ENCODE measurements around the gene TMEM198.

TMEM198 gene

DNA sequence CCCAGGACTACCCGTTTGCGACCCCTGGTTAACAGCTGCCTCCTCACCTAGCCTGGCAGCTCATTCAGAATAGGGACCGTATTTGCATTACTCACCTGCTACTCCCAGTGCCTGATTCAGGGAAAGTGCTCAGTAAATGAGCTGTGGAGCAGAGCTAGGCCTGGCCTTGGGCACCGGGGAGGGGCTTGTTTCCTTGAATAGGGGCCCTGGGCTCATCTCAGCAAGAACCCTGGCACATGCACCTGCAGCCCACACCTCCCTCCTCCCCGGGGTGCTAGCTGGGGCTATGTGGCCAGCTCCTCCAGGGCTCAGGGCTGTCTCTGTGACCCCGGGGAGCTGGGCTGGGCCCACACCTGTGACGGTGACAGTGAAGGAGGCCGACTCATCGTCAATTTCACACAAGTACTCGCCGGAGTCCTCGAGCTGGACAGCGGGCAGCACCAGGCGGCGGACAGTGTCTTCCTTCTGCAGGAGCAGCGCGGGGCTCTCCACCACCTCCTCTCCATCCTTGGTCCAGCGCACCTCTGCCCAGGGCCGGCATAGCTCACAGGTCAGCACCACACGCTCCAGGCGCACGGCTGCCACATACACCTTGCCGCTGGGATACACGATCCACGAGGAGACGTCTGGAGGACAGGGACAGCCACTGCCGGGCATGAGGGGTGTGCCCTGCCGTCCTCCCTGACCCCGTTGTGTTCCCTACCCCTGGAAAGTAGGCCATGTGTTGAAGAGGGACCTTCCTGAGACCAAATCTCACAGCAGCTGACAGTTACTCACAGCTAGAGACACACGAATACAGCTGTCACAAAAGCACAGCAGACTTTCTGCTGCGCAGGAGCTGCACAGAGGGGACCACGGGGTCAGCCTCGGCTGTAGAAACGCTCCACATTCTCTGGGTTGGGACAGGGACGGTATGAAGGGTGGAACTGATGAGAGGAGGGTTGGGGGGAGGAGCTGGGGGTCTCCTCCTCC, 18.5 kb downstream of the TMEM198 start:
- no peak for DNase-seq (ENCODE audit: low read depth)

DNA sequence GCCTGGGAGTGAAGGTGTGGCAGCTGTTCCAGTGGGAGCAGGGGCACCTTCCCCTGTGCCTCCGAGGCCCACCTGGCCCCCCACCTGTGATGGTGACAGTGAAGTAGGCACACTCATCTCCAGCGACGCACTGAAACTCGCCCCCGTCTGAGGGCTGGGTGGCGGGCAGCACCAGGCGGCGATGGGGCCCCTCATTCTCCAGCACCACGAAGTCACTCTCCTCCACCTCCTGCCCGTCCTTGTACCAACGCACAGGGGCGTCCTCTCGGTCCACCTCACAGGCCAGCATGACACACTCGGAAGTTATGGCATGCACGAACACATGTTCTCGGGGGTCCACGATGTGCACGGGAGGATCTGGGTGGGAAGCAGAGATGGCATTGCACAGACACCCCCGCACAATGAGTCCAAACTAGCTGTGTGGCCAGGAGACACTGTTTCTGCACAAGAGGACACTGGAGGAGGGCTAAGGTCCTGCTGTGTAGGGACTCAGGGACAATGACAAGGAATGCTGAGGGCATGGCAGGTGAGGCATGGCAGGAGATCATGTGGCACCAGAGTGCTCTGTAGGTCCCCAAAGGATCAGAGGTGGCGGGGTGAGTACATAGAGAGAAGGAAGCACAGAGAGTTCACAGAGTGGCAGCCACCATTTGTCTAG, 19.6 kb downstream of the TMEM198 start:
- no peak for DNase-seq (ENCODE audit: low read depth)

- DNase-seq (ENCODE audit: low read depth), result no peak
These were observed 21.6 kb downstream of the TMEM198 start for GRCh38 chr2:219565130-219566080.

DNA sequence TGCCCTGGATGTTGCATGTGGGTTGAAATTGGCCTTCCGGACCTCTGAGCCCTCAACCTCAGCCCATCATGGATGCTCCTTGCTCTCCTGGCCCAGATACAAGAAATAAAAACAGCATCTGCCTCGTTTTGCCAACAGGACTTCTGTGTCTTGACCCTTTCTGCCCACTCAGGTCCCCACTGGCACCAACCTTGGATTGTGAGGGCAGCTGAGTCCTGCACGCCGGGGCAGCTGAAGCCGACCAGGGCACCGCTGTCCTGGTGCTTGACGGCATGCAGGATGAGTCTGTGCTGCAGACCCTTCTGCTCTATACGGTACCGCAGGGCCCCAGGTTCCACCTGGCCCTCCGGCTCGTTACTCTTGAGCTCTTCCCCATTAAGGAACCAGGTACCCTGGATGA, 22.8 kb downstream of the TMEM198 start:
- no peak for DNase-seq (ENCODE audit: low read depth)

- no peak for DNase-seq (ENCODE audit: low read depth)
These were observed 23.3 kb downstream of the TMEM198 start for GRCh38 chr2:219567131-219567530.

- DNase-seq (ENCODE audit: low read depth), result no peak
These were observed 24.0 kb downstream of the TMEM198 start for GRCh38 chr2:219567791-219568361.

DNA sequence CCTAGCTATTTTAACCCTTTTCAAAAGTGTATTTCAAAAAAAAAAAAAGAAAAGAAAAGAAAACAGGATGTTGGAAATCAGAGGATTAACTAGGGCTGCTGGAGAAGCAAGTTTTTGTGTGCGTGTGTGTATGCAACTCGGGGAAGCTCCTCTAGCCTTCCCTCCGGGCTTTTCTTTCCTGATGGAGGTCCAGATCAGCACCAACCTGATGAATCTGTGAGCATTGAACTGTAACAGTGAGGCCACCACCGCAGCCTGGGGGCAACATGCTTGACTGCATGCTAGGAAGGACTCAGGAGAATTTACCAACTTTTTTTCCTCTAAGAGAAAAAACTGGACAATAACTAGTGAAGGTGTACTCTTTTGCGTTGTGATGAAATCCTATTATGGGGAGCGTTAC, 25.2 kb downstream of the TMEM198 start:
- DNase-seq (ENCODE audit: low read depth), result no peak

DNA sequence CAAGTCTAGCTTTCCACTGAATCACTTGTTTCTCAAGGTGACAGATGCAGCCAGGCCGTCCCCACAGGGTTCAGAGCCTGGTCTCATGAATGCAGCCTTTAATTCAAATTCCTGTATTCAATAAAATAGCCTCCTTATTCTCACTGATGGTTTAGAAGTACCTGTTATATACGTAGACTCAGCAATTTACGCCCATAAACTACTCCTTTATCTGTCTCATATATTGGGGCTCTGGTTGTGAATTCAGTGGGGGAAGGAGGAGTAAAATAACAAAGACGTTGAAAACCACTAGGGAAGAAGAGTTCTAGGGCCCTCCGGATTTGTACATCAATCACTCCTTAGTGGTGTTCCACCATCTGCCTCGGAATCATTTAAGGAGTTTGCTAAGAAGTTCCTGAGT, 25.8 kb downstream of the TMEM198 start:
- DNase-seq (ENCODE audit: low read depth), result no peak

- no peak for DNase-seq (ENCODE audit: low read depth)
These were observed 26.5 kb downstream of the TMEM198 start for GRCh38 chr2:219570194-219570923.

DNA sequence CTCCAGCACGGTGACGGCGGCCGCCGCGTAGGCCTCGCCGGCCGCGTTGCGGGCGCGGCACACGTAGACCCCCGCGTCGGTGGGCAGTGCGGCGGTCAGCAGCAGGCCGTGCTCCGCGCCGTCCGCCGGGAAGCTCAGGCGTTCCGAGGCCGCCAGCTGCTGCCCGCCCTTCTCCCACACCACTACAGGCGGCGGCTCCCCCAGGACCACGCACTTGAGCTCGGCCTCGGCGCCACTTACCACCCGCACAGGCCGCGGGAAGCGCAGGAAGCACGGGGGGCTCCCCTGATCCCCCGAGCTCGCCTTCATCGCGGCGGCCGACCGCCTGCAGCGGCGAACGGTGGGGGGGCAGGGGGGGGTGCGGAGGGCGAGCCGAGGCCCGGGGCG, 27.1 kb downstream of the TMEM198 start:
- DNase-seq (ENCODE audit: low read depth), result no peak

DNA sequence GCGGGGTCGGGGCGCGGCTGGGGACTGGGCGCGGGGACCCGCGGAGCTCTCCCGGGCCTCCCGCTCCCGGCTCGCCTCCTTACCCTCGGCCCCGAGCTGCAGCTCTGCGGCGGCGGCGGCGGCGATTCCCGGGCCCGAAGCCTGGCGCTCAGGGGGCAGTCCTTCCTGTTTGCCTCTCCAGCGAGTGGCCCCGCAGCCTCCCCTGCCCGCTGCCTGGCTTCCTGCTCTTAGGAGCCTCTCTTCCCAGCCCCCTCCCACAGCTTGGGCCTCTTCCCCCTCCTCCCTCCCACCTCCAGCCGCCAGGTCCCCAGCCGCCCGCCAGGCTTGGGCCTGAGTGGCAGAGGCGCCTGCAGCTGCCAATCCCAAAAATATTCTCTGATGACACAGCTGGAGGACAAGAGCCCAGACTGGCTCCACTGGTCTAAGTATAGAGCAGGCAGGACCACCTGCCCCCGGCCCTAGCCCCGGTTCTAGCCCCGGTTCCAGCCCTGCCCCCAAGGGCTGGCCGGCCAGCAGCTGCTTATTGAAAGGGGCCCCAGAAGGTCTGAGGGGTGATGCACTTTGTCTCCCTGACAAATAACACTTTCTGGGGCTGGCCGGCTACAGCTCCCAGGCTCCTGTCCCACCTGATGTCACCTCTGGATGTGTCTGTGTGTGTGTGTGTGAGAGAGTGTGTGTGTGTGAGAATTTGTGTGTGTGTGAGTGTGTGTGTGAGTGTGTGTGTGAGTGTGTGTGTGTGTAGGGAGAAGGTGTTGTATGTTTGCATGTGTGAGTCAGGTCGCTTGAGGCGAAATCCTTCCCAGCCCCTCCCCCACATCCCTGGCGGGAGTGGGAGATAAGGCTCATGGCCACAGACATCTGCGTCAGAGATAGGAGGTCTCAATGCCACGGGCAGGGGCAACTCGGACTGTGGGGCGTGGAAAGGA, 27.7 kb downstream of the TMEM198 start, which contains the start of gene OBSL1:
OBSL1 (minus strand) TSS at position 229 of the 926 bp plus-strand sequence. CDS start 307 bp downstream, outside the sequence.
- no peak for DNase-seq (ENCODE audit: low read depth)

GRCh38 chr2:219572237-219573001, 28.6 kb downstream of the TMEM198 start, which contains the start of gene INHA:
TSS of gene INHA (plus strand) at chr2:219572310. CDS start at chr2:219572375, 65 bp downstream.
- no peak for DNase-seq (ENCODE audit: low read depth)

DNA sequence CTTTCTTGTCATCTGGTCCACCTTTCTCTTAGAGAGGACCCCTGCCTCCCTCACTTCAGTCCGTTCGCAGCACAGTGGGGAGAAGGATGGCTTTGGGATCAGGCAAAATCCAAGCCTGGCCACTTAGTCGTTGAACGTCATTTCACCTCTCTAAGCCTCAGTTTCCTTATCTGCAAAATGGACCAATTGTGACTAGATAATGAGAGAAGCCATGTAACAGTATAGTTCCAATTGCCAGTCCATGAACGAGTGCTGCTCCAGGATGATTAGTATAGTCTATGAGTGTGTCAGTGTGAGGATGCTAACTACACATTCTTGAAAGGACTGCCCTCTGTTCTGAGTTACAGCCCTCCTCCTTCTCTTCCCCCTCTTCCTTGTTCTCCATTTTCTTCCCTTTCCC, 29.3 kb downstream of the TMEM198 start:
- DNase-seq (ENCODE audit: low read depth), result no peak

DNA sequence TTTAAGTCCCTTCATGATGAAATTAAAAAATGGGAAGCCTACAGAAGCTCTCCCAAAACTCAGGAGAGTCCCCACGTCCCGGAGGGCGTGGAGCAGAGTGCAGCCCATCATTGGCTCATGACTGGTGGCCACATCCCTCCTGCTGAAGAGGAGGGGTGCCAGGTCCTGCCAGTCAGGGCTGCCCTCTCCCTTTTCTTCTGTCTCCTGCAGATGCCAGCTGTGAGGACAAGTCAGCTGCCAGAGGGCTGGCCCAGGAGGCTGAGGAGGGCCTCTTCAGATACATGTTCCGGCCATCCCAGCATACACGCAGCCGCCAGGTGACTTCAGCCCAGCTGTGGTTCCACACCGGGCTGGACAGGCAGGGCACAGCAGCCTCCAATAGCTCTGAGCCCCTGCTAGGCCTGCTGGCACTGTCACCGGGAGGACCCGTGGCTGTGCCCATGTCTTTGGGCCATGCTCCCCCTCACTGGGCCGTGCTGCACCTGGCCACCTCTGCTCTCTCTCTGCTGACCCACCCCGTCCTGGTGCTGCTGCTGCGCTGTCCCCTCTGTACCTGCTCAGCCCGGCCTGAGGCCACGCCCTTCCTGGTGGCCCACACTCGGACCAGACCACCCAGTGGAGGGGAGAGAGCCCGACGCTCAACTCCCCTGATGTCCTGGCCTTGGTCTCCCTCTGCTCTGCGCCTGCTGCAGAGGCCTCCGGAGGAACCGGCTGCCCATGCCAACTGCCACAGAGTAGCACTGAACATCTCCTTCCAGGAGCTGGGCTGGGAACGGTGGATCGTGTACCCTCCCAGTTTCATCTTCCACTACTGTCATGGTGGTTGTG, 30.9 kb downstream of the TMEM198 start:
- DNase-seq (ENCODE audit: low read depth), result no peak

- no peak for DNase-seq (ENCODE audit: low read depth)
These were observed 32.0 kb downstream of the TMEM198 start for GRCh38 chr2:219575566-219576504.

DNA sequence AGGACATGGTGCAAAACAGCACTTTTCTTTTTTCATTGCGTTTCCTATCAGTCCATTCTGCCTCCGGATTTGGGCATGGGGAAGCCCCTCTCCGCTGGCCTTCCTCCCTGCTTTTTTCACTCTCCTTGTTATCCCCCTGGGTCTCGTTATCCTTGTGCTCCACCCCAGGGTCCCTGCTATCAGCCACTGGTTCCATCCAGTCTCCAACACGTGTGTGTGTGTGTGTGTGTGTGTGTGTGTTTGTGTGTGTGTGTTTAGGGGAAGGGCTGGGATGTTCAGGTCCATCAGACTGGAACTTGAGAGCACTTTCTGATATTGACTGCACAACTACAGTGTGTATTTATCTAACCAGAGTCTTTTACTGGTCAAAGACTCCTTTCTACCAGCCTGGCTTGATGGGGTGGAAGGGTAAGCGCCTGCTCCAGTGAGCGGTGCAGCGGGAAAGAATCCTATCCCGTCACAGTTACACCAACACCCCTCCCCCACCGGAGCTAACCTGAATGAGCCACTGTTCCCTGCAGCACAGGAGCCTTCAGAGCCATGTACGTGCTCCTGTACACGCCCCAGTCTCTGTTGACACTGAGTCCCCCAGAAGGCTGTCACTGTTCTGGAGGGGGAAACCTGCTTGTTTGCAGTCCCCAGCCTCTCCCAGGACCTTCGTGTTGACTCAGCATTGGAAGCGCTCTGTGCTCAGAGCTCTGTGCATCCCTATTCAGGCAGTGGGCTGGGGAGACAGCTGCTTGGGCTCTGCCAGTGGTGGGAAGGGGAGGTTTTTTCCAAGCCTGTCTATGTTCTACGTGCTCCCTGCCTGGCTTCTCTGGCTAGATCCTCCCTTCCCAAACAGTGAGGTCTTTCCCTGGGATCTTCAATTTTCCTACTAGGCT, 32.9 kb downstream of the TMEM198 start:
- DNase-seq (ENCODE audit: low read depth), result no peak
